GM23248 (cell line): ENCODE results near the gene GALNT8.

Experiments used
- EZH2 ChIP-seq: fragments of 200-600 bp; sonication (generic); IDR thresholded peaks from 2 replicates; pipeline ENCODE4 v1.6.1; 2018; ENCODE audit warnings: antibody characterized with exemption, mild to moderate bottlenecking; ENCODE audit not compliant: insufficient read depth, poor library complexity, severe bottlenecking
- EZH2phosphoT487 ChIP-seq: fragments of 200-600 bp; sonication (generic); IDR thresholded peaks from 2 replicates; pipeline ENCODE4 v1.6.1; 2018; ENCODE audit warnings: antibody characterized with exemption, moderate library complexity, mild to moderate bottlenecking, low read depth; ENCODE audit not compliant: insufficient read depth

DNA sequence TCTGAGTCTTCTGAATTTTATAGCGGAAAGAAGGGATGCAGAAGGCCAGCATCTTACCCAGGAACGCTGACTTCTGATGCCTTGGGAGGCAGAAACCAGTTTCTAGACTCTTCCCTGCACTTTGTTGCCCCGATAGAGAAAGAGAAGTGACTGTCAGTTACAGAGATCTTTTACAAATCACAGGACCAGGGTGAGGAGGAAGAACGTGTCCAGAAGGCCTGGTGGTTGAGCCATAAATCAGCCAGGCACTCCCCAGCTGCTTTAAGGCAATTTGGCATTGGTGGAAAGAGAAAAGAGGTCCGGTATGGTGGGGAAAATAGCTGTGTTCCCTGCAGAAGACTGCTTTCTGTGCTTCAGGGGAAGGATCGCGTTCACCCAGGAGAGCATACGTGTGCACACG, 100.8 kb downstream of the GALNT8 start:
- no peak for TF ChIP-seq EZH2
- no peak for TF ChIP-seq EZH2phosphoT487
